ENCODE results near the gene DVL1.
"Not testable (repeated sequence)": the region's sequence is repeated elsewhere in the genome, so short reads cannot be mapped to it uniquely, and the experiment has no call there.

Gene DVL1

GRCh38 chr1:1373051-1373814, 24.0 kb upstream of the DVL1 start:
- DNase-seq = no peak

GRCh38 chr1:1371746-1372711, 22.8 kb upstream of the DVL1 start:
- DNase-seq = peak; percentile 66 to 76

- DNase-seq = peak; percentile 14 to 38
Observed at GRCh38 chr1:1371364-1371745, 22.1 kb upstream of the DVL1 start.

GRCh38 chr1:1370771-1371300, 21.6 kb upstream of the DVL1 start:
- no peak for DNase-seq

- DNase-seq = not testable (repeated sequence)
Observed at GRCh38 chr1:1370094-1370493, 20.9 kb upstream of the DVL1 start.

- DNase-seq = no peak
Observed at GRCh38 chr1:1367315-1367714, 18.1 kb upstream of the DVL1 start.

- no peak for DNase-seq
Observed at GRCh38 chr1:1366699-1367066, 17.5 kb upstream of the DVL1 start.

GRCh38 chr1:1365875-1366698, 16.9 kb upstream of the DVL1 start:
- no peak for DNase-seq

GRCh38 chr1:1364266-1364665, 15.0 kb upstream of the DVL1 start:
- no peak for DNase-seq

- DNase-seq = no peak
Observed at GRCh38 chr1:1361982-1362423, 12.8 kb upstream of the DVL1 start.

- no peak for DNase-seq
Observed at GRCh38 chr1:1361233-1361981, 12.2 kb upstream of the DVL1 start.

- DNase-seq = no peak
Observed at GRCh38 chr1:1360506-1361169, 11.4 kb upstream of the DVL1 start.

GRCh38 chr1:1359664-1360468, 10.6 kb upstream of the DVL1 start:
- no peak for DNase-seq

GRCh38 chr1:1359308-1359663, 10.1 kb upstream of the DVL1 start:
- no peak for DNase-seq

- DNase-seq = no peak
Observed at GRCh38 chr1:1358433-1359271, 9.4 kb upstream of the DVL1 start, which contains the start of gene MXRA8. Gene MXRA8 (minus strand): TSS chr1:1358555. CDS start chr1:1358504, 51 bp downstream.

GRCh38 chr1:1357871-1358432, 8.7 kb upstream of the DVL1 start:
- DNase-seq = no peak

- no peak for DNase-seq
Observed at GRCh38 chr1:1356796-1357401, 7.7 kb upstream of the DVL1 start.

- no peak for DNase-seq
Observed at GRCh38 chr1:1356166-1356795, 7.1 kb upstream of the DVL1 start.

Measured in activated CD4-positive, alpha-beta T cell treated with anti-CD3 and anti-CD28 coated beads for 4 hours (primary cell).